ENCODE data around the gene LYRM4.

Gene LYRM4

GRCh38 chr6:5083307-5083583, 177.5 kb downstream of the LYRM4 start:
- Mint-ChIP-seq H3K9me3 (no peaks in the 10 kb centered on the region), H3K36me3 (no peaks in the 10 kb centered on the region), H3K27ac (no peak overlapping the region), H3K4me3 (no peak overlapping the region), H3K4me1 (no peaks in the 10 kb centered on the region)
- DNase-seq (ENCODE audit: low spot score in 2 of 2) (no peak), ATAC-seq (no peak)

- DNase-seq (ENCODE audit: low spot score in 2 of 2) (no peak), ATAC-seq (no peak)
- Mint-ChIP-seq H3K36me3 (no peaks in the 10 kb centered on the region), H3K4me1 (no peaks in the 10 kb centered on the region), H3K27ac (no peak overlapping the region), H3K4me3 (no peak overlapping the region), H3K9me3 (no peaks in the 10 kb centered on the region)
These were observed 178.1 kb downstream of the LYRM4 start for GRCh38 chr6:5082487-5083306.

- ATAC-seq (no peak), DNase-seq (ENCODE audit: low spot score in 2 of 2) (no peak)
- Mint-ChIP-seq H3K4me3 (no peak overlapping the region), H3K36me3 (no peaks in the 10 kb centered on the region), H3K27ac (no peak overlapping the region), H3K9me3 (no peaks in the 10 kb centered on the region), H3K4me1 (no peaks in the 10 kb centered on the region)
These were observed 178.8 kb downstream of the LYRM4 start for GRCh38 chr6:5081955-5082354.

GRCh38 chr6:5081182-5081581, 179.6 kb downstream of the LYRM4 start:
- ATAC-seq (no peak), DNase-seq (ENCODE audit: low spot score in 2 of 2) (no peak)
- no peak overlapping the region for H3K4me3 Mint-ChIP-seq
- H3K36me3 Mint-ChIP-seq, result no peaks in the 10 kb centered on the region
- H3K27ac Mint-ChIP-seq, result no peak overlapping the region
- no peaks in the 10 kb centered on the region for H3K4me1 Mint-ChIP-seq
- no peaks in the 10 kb centered on the region for H3K9me3 Mint-ChIP-seq

- ATAC-seq, result no peak
- no peak overlapping the region for H3K27ac Mint-ChIP-seq
- H3K4me1 Mint-ChIP-seq, result no peaks in the 10 kb centered on the region
- no peaks in the 10 kb centered on the region for H3K9me3 Mint-ChIP-seq
- no peak overlapping the region for H3K4me3 Mint-ChIP-seq
- DNase-seq (ENCODE audit: low spot score in 2 of 2), result no peak
- H3K36me3 Mint-ChIP-seq, result no peaks in the 10 kb centered on the region
These were observed 180.2 kb downstream of the LYRM4 start for GRCh38 chr6:5080574-5080973.

GRCh38 chr6:5079692-5080091, 181.1 kb downstream of the LYRM4 start:
- H3K9me3 Mint-ChIP-seq, result no peaks in the 10 kb centered on the region
- H3K4me1 Mint-ChIP-seq, result no peaks in the 10 kb centered on the region
- H3K4me3 Mint-ChIP-seq, result no peak overlapping the region
- no peaks in the 10 kb centered on the region for H3K36me3 Mint-ChIP-seq
- H3K27ac Mint-ChIP-seq, result no peak overlapping the region
- ATAC-seq (no peak), DNase-seq (ENCODE audit: low spot score in 2 of 2) (no peak)

GRCh38 chr6:5078121-5078669, 182.6 kb downstream of the LYRM4 start:
- no peak overlapping the region for H3K4me3 Mint-ChIP-seq
- no peak for ATAC-seq
- no peak overlapping the region for H3K27ac Mint-ChIP-seq
- H3K4me1 Mint-ChIP-seq, result no peaks in the 10 kb centered on the region
- no peaks in the 10 kb centered on the region for H3K9me3 Mint-ChIP-seq
- DNase-seq (ENCODE audit: low spot score in 2 of 2), result no peak
- no peaks in the 10 kb centered on the region for H3K36me3 Mint-ChIP-seq

- no peak for ATAC-seq
- H3K27ac Mint-ChIP-seq, result no peak overlapping the region
- no peak for DNase-seq (ENCODE audit: low spot score in 2 of 2)
- no peaks in the 10 kb centered on the region for H3K9me3 Mint-ChIP-seq
- H3K4me1 Mint-ChIP-seq, result no peaks in the 10 kb centered on the region
- no peak overlapping the region for H3K4me3 Mint-ChIP-seq
- no peaks in the 10 kb centered on the region for H3K36me3 Mint-ChIP-seq
These were observed 183.8 kb downstream of the LYRM4 start for GRCh38 chr6:5076931-5077330.

GRCh38 chr6:5073992-5074391, 186.8 kb downstream of the LYRM4 start:
- Mint-ChIP-seq H3K27ac (no peak overlapping the region), H3K36me3 (no peaks in the 10 kb centered on the region), H3K9me3 (no peaks in the 10 kb centered on the region), H3K4me1 (no peaks in the 10 kb centered on the region), H3K4me3 (no peak overlapping the region)
- ATAC-seq, result no peak
- no peak for DNase-seq (ENCODE audit: low spot score in 2 of 2)

GRCh38 chr6:5072440-5072839, 188.3 kb downstream of the LYRM4 start:
- H3K36me3 Mint-ChIP-seq, result no peaks in the 10 kb centered on the region
- no peaks in the 10 kb centered on the region for H3K4me1 Mint-ChIP-seq
- DNase-seq (ENCODE audit: low spot score in 2 of 2) (no peak), ATAC-seq (peak; percentile 26)
- no peak overlapping the region for H3K4me3 Mint-ChIP-seq
- H3K27ac Mint-ChIP-seq, result no peak overlapping the region
- H3K9me3 Mint-ChIP-seq, result peaks cover under 1% of the 10 kb centered on the region

GRCh38 chr6:5071216-5071615, 189.5 kb downstream of the LYRM4 start:
- H3K36me3 Mint-ChIP-seq, result no peaks in the 10 kb centered on the region
- peaks cover 2% of the 10 kb centered on the region for H3K9me3 Mint-ChIP-seq

GRCh38 chr6:5068153-5068751, 192.5 kb downstream of the LYRM4 start:
- Mint-ChIP-seq H3K27ac (no peak overlapping the region), H3K4me1 (no peaks in the 10 kb centered on the region), H3K36me3 (no peaks in the 10 kb centered on the region), H3K9me3 (peaks cover 2% of the 10 kb centered on the region), H3K4me3 (no peak overlapping the region)
- DNase-seq (ENCODE audit: low spot score in 2 of 2), result no peak
- no peak for ATAC-seq

More at GRCh38 chr6:5071216-5071615, 189.5 kb downstream of the LYRM4 start:
- DNase-seq (ENCODE audit: low spot score in 2 of 2) (no peak), ATAC-seq (no peak)
- H3K4me1 Mint-ChIP-seq, result no peaks in the 10 kb centered on the region
- H3K4me3 Mint-ChIP-seq, result no peak overlapping the region
- no peak overlapping the region for H3K27ac Mint-ChIP-seq

- no peaks in the 10 kb centered on the region for H3K4me1 Mint-ChIP-seq
- H3K9me3 Mint-ChIP-seq, result peaks cover 2% of the 10 kb centered on the region
- H3K4me3 Mint-ChIP-seq, result no peak overlapping the region
- no peak for DNase-seq (ENCODE audit: low spot score in 2 of 2)
- no peak for ATAC-seq
- no peaks in the 10 kb centered on the region for H3K36me3 Mint-ChIP-seq
- H3K27ac Mint-ChIP-seq, result no peak overlapping the region
These were observed 193.4 kb downstream of the LYRM4 start for GRCh38 chr6:5067305-5067704.

GRCh38 chr6:5066456-5067093, 194.2 kb downstream of the LYRM4 start:
- no peaks in the 10 kb centered on the region for H3K4me1 Mint-ChIP-seq
- H3K4me3 Mint-ChIP-seq, result no peak overlapping the region
- ATAC-seq (no peak), DNase-seq (ENCODE audit: low spot score in 2 of 2) (no peak)
- H3K36me3 Mint-ChIP-seq, result no peaks in the 10 kb centered on the region
- no peak overlapping the region for H3K27ac Mint-ChIP-seq
- H3K9me3 Mint-ChIP-seq, result peaks cover 2% of the 10 kb centered on the region

GRCh38 chr6:5063617-5064016, 197.1 kb downstream of the LYRM4 start:
- Mint-ChIP-seq H3K27ac (no peak overlapping the region), H3K36me3 (no peaks in the 10 kb centered on the region), H3K4me1 (no peaks in the 10 kb centered on the region), H3K4me3 (no peak overlapping the region), H3K9me3 (peaks cover 2% of the 10 kb centered on the region)
- ATAC-seq (no peak), DNase-seq (ENCODE audit: low spot score in 2 of 2) (no peak)

- no peaks in the 10 kb centered on the region for H3K4me1 Mint-ChIP-seq
- no peaks in the 10 kb centered on the region for H3K9me3 Mint-ChIP-seq
- H3K4me3 Mint-ChIP-seq, result no peak overlapping the region
- H3K36me3 Mint-ChIP-seq, result peaks cover 4% of the 10 kb centered on the region
- no peak for DNase-seq (ENCODE audit: low spot score in 2 of 2)
- no peak for ATAC-seq
- no peak overlapping the region for H3K27ac Mint-ChIP-seq
These were observed 199.6 kb downstream of the LYRM4 start for GRCh38 chr6:5061152-5061551.
